ENCODE measurements around the gene WDR5B.
A peak's percentile ranks its signal among the peaks of the same experiment; 100 is the strongest.
"Not testable (repeated sequence)": the region's sequence is repeated elsewhere in the genome, so short reads cannot be mapped to it uniquely, and the experiment has no call there.

WDR5B gene

DNA sequence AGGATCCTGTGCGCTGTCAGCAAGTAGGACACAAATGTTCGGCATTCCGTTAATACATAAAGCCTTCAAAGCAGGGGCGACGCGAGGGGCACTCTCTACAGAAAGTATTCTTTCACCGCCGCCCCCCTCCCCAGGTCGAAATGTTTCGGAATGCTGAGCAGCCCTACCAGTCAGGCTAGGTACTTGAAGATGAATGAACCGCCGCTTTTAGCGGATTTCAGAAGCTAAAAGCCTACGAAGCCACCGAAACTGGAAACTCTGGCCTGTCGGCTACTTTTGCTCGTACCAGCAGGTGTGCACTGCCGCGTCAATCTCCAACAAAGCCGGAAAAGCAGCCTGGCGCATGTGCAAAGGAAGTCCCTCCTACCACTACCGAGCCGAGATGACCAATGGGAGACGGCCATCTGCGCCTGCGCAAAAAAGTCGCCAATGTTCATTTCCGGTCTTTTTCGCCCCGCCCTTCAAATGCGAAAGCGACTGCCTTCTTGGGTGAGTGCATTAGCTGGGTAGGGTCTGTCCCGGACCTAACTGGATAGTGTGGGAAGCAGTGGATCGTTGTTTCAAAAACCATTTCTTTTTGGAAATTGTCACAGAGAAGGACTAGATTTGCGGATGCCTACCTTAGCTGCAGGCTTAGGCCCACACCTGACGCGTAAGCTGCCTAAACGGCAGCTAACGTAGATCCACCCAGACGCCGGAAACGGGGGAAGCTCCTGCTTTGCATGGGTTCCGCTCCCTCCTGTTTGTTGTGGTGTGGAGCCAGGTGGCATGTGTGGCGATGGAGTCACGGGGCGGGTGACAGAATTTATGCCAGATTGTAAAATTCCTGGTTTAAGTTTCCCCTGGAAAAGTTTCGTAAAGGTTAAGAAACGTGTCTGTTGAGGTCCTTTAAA lies at the start of gene WDR5B:
WDR5B (minus strand) TSS at position 301 of the 893 bp plus-strand sequence. CDS start 534 bp downstream, outside the sequence.
- DNase-seq, result peak; percentile 98

DNA sequence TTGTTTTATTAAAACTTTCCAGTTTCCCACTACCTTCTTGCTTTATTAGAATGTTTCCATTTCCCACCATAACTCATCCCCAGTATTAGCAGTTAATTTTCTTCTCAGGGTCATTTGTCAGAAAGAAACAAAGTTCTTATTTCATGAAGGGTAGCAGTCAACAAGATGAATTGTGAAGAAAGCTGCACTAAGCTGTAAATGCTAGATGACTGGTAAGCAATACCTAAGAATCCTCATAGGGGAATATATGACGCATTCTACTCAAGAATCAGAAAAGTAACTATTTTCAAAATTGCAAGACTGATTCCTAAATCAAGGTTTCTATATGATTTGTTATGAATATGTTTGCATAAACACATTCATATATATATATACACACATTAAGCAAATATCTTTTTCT lies 48.8 kb upstream of the WDR5B start:
- DNase-seq, result no peak

DNA sequence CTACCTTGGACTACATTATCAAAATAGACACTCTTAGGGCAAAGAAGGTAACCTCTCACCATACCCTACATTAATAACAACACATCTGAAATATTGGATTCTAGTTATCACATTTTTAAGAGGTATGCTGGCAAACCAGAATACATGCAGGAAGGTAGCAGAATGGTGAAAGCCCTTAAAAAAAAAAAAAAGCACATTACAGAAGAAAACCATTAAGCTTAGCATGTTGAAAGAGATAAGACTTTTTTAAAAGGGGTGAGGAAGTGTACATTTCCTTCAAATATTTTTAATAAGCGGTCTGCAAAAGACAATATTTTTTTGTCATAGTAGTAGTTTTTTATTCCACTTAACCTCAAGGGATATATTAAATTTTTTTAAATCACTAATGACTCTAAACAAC lies 46.5 kb upstream of the WDR5B start:
- no peak for DNase-seq

DNA sequence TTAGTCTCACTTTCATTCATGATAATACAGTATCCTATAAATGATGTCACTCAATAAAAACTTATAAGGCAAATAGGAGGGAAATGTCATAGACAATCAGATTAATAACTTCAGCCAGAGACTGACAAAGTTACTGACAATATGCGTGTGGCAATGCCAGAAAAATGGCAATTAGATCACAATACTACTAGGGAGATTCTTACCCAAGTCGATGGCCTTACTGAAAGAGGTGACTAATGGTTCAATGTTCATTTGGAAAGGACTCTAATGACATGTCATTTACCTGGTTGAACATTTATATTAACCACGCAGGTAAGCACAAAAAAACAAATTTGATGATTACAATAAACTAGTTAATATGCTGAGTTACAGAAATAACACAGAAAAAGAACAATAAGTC lies 45.9 kb upstream of the WDR5B start:
- no peak for DNase-seq

DNA sequence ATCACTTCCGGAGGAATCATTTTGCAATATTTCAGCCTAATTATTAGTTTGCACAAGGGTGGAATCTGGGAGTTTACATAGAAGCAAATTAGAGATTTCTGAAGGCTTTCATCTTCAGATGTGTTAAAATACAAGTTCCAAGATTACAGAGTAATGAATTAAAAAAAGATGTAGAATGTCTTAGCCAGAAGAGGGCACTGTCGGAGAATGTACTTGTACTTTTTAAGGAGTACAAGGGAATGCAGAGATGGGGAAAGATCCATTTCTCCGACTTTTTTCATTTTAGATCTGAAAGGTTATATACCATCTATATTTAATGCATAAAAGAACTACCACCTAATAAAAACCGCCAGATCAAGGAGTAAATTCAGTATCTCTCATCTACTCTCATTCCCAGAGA lies 43.1 kb upstream of the WDR5B start:
- peak; percentile 7 for DNase-seq

DNA sequence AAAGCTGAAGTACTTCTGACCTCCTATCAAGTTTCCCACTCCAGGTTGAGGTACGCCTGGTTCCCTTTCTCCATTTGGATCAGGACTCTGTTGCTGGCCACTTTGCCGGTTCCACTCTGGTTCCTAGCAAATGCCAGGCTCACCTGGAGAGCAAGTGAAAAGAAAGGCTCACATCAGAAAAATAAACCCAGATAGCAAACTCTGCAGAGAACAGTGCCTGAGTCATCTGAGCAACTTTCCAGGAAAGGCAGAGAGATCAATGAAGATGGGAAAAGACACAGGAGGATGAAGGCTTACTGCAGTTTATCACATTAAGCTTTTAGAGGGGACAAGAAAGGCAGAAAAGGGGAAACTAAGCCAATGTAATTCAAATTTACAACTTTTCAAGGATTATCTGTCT lies 41.8 kb upstream of the WDR5B start:
- DNase-seq, result no peak

DNA sequence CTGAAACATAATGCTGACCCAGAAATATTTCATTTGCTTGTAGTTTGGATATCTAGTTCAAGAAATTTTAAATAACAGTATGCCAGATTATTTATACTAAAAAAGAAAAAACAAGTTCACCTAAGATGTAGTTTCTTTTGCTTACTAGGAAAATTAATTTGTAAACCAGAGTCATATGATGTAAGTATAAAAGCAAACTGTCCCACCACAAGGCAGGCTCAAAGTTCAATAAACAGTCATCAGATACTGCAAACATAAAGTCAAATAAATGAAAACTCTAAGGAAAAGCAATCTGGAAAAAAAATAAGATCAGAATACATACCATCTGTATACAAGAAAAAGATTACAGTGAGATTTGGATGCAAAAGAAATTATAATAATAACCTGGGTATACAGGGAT lies 40.2 kb upstream of the WDR5B start:
- no peak for DNase-seq

DNA sequence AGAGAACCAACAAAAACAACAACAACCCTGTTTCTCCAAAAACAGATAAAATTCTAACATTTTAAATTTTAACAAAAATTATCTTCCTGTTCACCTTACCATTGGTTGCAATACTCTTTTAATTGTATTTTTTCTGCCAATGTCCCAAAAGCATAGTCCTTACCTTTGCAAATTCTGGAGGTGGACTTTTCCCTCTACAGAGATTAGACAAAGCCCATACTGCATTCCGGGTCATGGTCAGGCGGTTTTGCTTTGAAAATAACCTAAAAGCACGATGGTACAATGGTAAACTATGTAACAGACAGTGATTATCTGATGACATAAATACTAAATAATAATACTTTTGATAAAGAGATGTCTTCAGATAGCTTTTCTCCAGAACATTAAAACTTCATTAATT lies 35.5 kb upstream of the WDR5B start:
- no peak for DNase-seq

DNA sequence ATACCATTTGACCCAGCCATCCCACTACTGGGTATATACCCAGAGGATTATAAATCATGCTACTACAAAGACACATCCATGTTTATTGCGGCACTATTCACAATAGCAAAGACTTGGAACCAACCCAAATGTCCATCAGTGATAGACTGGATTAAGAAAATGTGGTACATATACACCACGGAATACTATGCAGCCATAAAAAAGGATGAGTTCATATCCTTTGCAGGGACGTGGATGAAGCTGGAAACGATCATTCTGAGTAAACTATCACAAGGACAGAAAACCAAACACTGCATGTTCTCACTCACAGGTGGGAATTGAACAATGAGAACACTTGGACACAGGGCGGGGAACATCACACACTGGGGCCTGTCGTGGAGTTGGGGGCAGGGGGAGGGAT lies 32.4 kb upstream of the WDR5B start:
- DNase-seq, result not testable (repeated sequence)

DNA sequence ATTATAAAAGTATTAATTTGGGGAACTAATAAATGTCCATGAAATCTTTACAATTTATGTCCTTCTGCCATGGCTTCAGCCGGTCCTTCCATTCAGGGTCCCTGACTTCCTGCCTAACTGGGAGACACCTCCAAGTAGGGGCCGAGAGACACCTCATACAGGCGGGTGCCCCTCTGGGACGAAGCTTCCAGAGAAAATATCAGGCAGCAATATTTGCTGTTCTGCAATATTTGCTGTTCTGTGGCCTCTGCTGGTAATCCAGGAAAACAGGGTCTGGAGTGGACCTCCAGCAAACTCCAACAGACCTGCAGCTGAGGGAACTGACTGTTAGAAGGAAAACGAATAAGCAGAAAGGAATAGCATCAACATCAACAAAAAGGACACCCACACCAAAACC lies 28.6 kb upstream of the WDR5B start:
- DNase-seq, result not testable (repeated sequence)

DNA sequence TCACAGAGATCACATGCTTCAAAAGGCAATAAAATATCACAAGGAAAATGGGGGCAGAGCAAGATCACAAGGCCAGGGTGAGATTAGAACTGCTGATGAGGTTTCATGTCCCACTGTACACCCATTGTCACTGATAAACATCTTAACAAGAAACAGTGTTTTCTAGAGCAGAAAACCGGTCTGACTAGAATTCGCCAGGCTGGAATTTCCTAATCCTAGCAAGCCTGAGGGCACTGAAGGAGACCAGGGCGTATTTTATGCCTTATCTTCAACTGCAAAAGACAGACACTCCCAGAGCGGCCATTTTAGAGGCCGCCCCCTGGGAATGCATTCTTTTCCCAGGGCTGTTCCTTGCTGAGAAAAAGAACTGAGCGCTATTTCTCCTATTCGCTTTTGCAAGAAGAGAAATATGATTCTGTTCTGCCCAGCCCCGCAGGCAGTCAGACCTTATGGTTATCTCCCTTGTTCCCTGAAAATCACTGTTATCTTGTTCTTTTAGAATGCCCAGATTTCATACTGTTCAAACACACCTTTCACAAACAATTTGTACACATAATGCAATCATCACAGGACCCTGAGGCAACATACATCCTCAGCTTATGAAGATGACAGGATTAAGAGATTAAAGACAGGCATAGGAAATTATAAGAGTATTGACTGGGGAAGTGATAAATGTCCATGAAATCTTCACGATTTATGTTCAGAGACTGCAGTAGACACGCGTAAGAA lies 28.1 kb upstream of the WDR5B start:
- not testable (repeated sequence) for DNase-seq

DNA sequence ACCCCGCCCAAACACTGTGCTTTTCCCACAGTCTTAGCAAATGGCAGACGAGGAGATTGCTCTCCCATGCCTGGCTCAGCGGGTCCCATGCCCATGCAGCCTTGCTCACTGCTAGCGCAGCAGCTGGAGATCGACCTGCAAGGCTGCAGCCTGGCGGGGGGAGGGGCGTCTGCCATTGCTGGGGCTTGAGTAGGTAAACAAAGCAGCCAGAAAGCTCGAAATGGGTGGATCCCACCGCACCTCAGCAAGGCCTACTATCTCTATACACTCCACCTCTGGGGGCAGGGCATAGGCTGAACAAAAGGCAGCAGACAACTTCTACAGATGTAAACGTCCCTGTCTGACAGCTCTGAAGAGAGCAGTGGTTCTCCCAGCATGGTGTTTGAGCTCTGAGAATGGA lies 27.2 kb upstream of the WDR5B start:
- no peak for DNase-seq

DNA sequence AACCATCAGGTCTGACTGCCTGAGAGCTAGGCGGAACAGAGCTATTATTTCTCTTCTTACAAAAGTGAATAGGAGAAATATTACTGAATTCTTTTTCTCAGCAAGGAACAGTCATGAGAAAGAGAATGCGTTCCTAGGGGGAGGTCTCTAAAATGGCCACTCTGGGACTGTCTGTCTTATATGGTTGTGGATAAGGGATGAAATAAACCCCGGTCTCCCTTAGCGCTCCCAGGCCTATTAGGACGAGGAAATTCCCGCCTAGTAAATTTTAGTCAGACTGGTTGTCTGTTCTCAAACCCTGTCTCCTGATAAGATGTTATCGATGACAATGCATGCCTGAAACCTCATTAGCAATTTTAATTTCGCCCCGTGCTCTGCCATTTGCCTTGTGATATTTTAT lies 20.1 kb upstream of the WDR5B start:
- no peak for DNase-seq

DNA sequence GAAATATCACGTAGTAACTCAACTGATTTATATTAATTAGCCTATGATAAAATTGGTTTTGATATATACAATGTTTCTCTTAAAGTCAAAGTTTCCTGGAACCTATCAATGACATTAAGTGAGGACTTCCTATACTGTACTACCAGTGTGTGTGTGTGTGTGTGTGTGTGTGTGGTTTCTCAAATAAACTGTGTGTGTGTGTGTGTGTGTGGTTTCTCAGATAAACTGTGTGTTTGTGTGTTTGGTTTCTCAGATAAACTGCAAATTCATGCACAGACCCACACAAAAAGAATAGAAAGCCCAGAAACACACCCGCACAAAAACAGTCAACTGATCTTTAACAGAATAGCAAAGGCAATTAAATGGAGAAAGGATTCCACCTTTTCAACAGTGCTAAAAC lies 14.5 kb upstream of the WDR5B start:
- no peak for DNase-seq

DNA sequence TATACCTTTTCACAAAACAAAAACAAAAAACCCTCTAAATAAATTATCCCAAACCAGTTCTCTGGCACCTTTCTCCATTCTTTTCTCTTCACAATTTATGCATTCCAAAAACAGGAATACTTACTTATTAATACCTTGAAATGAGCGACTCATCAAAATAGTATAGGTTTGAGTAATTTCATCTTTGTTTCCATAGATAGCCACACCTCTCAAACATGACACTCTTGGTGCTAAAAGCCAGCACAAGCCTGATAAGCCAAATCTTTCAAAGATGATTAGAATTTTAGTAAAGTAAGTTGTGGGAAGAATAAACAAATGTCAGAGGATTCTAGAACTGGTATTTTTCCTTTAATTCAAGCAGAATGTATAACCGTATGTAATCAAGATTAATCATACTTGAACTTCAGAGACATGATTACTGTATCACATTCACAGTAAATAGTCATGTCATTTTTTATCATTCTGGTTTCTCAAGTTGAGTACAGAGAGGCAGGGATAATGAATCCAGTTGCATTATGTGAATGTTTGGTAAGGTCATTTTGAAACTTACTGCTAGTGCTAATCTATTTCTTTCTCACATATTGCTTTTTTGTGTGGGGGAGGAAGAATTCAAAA lies 12.1 kb upstream of the WDR5B start:
- DNase-seq, result no peak

DNA sequence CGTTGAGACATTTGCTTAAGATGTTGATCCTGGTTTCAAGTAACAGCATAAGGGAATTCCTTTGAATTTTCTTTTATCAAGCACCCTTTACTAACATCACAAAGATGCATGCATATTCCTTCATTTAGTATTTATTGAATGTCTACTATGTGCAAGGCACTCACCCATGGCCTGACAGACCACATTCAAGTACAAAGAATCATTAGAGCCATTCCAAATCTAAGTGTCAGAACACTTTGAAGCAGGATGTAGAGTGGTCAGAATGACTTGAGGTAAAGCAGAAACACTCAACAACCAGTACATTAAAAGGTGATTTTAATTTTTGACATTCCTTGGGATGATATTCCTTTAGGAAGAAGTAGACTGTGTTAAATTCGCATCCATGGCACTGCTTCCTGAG lies 6.0 kb upstream of the WDR5B start:
- no peak for DNase-seq

DNA sequence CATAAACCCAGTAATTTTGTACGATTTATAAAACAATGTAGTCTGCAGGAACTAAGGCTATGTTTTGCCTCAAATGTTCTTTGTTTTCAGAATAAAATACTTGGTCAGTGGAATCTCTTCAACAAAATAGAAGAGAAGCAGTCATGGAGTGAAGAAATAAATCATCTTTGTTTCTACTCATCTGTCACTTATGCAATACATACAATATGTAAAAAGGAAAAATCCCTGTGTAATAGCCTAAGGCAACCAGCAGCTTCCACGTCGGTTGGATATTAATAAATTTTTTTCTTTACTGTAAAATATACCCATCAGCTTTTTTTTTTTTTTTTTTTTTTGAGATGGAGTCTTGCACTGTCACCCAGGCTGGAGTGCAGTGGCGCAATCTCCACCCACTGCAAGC lies 5.2 kb upstream of the WDR5B start:
- no peak for DNase-seq

DNA sequence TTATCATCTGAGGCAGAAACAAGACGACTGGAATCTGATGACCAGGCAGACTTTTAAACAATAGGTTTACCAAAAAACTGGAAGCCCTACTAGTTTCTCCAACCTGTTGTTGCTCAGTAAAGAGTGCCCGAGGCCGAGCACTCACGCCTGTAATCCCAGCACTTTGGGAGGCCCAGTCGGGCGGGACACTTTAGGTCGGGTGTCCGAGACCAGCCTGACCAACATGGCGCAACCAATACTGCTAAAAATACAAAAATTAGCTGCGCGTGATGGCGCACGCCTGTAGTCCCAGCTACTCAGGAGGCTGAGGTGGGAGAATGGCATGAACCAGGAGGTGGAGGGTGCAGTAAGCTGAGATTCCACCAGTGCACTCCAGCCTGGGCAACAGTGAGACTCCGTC lies 1.1 kb upstream of the WDR5B start:
- DNase-seq, result no peak

DNA sequence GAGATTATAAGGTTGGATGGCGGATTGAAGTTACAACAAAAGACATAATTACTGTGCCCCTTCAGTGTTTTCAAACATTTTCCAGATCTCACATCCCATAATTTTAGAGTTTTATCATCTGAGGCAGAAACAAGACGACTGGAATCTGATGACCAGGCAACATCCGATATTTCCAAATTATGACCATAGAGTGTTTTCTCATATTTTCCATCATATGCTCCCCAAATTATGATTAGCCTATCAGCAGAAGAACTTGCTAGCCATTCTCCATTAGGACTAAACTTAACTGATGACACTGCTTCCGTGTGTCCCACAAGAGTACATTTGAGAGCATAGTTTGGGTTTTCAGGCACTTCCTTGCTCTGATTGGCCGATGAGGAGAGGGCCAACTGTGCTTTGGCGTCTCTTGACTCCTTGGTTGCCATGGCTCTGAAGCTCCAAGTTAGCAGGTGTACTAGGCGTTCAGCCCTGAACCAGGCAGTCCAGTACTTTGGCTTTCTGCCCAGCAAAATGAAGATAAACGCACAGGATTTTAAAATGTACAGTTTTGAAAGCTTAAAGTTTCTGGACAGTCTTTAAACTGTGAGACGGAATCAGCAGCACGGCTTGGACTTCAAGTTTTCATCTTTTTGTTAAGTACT lies 638 bp downstream of the WDR5B start:
- DNase-seq, result peak; percentile 72

DNA sequence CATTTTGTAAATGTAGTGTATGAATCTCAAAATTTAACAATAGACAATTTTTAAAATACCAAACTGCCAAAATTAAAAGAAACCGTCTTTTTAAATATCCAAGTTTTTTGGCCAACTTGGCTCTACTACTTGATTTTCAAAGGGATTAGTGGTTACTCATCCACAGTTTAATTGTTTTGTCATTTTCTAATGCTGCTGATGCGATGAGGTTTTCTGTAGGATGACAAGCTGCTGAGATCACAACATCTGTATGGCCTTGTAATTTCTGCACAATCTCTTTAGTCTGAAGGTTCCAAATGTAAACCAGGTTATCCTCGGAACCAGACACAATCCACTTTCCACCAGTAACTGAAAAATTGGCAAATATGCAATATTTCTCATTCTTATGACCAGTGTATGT lies 1.5 kb downstream of the WDR5B start:
- no peak for DNase-seq

DNA sequence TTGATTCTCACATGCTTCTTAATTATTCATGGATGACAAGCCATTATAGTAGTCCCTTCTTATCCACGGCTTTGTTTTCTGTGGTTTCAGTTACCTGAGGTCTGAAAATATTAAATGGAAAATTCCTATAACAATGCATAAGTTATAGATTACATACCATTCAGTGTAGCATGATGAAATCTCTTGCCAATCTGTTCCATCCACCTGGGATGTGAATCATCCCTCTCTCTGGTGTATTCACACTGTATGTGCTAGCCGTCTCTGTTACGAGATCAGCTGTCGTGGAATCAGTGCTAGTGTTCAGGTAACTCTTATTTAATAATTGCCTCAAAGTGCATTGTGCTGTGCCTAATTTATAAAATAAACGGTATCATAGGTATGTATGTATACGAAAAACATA lies 5.2 kb downstream of the WDR5B start:
- no peak for DNase-seq

DNA sequence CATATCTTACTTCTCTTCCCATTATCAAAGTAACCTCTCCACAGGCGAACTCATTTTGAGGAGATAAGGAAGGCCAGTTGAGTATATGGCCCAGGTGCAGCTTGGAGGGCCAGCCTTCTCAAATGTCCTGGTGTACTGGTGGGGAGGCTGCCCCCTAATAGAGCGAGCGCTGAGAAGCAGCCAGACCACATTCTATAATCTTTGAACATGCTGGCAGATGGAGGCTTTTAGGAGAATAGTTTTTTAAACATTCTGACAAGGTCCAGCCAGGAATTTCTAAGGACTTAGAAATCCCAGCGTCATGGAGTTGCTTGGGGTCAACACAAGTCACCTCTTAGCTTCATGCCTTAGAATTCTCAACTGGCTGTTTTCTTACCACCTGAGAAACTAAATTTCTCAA lies 5.8 kb downstream of the WDR5B start:
- DNase-seq, result no peak

DNA sequence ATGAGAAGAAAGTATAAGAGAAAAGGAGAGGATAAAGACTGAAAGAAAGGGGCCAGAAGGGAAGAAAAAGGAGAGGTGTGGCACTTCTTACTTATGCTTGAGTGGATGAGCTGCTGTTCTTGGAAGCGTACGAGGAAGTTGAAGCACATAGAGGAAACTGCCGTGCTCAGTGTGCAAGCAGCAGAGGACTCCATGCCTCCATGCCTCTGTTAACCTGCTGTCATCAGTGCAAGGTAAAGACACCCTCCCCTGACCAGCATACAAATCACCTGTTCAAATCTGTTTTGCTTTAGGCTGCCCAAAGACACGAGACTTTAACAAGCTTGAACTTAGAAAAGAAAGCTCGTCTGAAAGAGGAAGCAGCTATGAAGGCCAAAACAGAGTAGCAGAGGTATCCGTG lies 6.4 kb downstream of the WDR5B start:
- no peak for DNase-seq
